HG03025 (cell line): ENCODE results near the gene KLHDC4.
"Not testable (repeated sequence)": the region's sequence is repeated elsewhere in the genome, so short reads cannot be mapped to it uniquely, and the experiment has no call there.

Source experiments
- ATAC-seq: cut with Tn5 transposase; IDR thresholded peaks from one replicate; pipeline ENCODE4 v1.9.1; 2021; ENCODE audit warnings: mild to moderate bottlenecking, moderate library complexity; ENCODE audit not compliant: unreplicated experiment, low FRiP score

KLHDC4 gene

DNA sequence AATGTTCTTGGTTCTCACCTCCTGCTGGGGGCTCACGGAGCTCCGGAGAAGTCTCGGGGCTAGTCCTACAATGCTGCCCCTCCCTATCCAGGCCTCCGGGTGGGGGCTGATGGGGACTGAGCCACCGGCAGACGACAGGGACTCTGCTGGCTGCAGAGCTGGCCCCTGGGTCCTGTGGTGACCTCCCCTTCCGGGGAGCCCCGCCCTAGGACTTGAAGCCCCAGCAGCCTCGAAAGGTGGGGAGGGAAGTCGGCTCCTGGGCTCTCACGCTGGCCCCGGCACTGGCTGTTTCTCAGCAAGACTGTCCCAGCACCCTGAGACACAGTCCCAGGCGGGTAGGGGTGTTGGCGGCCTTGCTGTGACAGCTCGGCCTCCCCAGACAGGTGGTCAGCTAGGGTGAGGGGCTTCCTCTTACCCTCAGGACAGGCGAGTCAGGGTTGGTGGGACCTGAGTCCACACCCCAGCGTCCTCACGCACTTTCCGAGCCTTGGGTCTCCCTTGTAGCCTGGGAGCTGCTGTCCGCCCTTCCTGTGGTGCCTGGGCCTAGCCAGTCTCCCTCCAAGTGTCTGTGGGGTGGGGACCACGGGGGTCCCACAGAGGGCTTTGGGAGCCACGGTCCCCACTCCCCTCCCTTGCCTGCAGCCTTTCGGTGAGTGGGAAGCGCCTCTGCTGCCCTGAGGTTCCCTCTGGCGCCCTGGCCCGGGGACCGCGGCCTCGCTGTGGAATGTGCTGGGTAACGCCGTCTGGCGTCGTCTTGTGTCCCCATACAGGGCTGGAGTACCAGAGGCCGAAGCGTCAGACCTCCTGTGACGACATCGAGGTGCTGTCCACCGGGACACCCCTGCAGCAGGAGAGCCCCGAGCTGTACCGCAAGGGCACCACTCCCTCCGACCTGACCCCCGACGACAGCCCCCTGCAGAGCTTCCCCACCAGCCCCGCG lies 76.6 kb downstream of the KLHDC4 start:
- ATAC-seq = no peak

DNA sequence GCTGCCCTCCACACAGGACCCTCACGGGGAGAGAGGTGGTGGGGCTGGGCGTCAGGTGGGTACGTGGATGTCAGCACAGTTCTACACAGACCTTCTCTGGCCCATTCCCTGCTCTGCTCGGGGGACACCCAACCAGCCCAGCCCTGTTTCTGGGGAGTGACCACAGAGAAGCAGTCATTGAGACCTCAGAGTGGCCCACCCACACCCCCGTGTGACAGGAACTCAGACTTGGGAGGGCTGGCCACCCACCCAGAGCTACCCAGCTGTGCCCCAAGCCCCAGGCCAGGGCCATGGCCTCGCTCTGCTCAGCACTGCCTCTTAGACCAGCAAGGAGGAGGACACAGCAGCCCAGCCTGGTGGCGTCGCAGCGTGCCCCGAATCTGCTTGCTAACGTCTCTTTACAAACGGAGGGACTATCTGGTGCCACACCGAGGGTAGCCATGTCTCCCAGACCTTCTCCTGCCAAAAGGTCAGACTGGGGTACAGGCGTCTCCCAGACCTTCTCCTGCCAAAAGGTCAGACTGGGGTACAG lies 77.7 kb downstream of the KLHDC4 start:
- ATAC-seq = no peak

DNA sequence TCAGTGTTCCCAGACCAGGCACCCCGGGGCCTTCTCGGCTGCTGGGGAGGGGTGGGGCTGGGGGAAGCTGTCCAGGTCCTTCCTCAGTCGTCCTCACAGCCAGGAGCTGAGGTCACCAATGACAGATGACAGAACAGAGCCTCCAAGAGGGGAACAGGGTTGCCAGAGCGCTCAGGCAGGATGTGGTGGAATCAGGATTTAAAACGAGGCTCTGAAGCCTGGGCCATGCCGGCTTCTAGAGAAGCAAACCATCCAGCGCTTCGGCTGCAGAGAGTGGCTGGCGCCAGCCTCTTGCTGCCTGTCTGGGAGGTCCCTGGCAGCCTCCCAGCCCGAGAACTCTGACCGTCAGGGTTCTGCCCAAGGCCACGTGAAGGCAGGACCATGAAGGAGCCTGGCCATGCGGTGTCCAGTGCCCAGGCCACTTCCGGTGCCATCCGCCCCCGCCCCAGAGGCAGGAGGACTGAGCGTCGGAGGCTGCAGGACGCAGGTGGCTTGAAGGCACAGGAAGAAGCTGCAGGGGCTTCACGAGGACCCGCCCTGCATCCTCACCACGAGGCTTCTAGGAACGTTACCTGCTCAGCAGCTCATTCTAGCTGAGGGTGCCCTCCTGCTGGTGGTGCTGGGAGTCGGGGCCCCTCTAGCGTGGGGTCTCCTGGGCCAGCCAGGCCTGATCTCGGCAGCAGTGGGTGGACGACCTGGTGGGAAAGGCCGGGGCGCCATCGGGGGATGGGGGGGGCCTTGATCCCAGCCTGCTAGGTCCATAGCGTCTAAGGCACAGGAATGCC lies 78.5 kb downstream of the KLHDC4 start:
- ATAC-seq = no peak

DNA sequence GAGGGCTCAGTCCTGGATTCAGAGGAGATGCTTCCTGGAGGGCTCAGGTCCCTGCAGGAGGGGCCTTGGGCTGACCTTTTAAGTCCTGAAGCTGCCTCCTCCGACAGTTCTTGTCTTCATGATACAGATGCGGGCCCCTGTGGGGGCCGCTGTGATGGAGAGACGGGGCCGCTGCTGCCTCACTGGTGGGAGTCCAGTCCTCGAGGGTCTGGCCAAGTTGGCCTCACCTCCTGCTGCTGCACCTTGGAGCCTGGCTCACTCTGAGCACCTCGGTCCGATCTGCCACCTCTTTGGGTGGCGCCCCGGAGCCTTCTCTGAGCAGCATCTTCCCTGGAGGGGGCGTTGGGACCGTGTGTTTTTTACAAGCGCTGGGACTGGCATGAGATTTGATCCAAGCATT lies 79.1 kb downstream of the KLHDC4 start:
- ATAC-seq = no peak

DNA sequence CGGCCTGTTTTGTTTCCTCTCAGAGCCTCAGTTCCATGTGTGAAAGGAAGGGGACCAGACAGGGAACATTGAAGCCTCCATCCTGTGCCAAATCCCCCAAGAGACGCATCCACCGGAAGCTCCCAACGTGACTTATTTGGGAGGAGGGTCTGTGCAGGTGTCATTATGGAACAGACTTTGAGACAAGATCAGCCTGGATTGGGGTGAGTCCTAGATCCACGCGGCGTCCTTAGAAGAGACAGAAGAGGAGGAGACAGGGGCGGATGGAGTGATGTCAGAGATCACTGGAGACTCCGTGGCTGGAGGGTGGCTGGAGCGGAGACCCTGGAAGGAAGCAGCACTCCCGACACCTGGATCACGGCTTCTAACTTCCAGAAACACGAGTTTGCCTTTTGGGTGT lies 80.0 kb downstream of the KLHDC4 start:
- ATAC-seq = no peak

DNA sequence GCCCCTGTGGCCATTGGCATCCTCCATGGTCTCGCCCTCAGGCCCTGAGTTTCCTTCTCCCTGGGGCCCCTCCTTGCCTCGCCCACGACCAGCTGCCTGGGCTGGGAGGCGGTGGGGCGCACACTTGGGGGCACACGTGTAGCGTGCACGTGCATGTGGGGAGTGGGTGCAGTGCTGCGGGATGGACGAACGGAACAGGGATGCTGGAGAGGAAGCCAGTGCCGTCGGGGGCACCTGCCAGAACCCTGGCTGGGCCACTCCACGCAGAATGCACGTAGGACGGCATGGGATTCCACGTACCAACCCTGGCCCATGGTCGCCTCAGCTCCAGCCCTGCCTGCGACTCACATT lies 80.4 kb downstream of the KLHDC4 start:
- no peak for ATAC-seq

DNA sequence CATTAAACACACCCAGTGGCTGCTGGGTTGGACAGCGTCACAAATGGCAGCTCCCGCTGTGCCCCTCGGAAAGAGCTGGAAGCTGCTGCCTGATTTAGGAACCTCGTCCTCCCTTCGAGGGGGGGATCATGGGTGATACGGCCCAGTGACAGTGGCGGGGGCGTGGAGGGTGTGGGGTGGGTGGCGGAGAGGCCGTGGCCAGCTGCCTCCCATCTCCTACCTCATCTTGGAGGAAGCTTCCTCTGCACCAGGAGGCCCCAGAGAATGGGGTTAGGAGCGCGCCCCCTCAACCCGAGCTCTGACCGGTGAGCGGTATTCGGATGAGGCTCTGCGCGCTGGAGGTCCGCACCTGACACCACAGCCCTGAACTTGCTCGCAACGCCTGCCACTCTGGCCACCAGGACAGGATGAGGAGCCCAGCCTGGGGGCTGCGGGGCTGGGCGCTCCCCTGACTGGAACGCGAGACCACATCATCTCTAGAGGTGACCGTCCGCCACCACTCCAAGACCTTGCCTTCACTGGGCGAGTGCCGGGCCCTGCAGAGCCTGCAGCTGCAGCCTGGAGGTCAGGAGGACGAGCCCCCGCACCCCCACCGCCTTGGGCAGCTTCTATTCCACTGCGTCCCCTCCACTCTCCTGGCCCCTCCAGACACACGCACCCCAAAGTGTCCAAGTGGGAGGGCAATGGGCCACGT lies 80.9 kb downstream of the KLHDC4 start:
- no peak for ATAC-seq

DNA sequence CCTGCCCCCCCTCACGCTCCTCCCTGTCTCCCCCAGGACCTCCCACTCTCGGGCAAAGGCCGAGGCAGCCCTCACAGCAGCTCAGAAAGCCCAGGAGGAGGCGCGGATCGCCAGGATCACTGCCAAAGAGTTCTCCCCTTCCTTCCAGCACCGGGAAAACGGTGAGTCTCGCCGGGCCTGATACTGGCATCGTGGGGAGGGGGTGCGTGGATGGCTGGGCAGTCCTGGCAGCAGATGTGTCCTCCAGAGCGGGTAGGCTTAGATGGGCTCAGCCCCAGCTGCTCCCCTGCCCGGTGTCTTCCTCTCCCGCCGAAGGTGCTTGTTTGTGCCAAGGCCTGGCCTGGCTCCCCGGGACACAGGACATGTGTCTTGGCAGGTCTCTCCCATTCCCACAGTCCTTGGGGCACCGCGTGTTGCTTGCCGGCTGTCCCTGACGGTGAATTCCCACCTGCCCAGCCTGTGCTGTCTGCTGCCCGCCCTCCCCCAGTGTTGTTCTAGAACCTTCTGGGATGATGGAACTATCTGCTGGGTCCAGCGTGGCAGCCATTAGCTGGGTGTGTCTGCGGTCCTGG lies 81.6 kb downstream of the KLHDC4 start:
- no peak for ATAC-seq

DNA sequence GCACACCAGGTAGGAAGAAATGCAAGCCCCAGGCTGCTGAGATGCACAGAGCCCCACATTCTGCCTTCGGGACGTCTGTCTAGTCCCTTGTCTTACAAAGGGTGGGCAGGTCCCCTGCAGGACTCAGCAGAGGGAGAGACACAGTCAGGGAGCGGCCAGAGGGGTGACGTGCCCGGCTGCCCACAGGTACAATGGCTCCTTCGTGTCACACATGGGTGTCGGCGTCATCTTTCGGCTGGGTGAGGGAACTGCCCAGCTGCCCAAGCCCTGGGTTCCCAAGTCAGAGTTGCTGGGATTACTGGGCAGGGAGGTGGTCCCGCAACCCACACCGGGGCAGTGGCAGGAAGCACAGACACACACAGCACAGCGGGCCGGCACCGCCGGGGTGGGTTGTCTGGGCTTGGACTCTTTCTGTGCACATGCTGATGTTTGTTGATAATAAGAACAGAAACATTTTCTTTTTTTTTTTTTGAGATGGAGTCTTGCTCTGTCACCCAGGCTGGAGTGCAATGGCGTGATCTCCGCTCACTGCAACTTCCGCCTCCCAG lies 82.9 kb downstream of the KLHDC4 start:
- no peak for ATAC-seq

DNA sequence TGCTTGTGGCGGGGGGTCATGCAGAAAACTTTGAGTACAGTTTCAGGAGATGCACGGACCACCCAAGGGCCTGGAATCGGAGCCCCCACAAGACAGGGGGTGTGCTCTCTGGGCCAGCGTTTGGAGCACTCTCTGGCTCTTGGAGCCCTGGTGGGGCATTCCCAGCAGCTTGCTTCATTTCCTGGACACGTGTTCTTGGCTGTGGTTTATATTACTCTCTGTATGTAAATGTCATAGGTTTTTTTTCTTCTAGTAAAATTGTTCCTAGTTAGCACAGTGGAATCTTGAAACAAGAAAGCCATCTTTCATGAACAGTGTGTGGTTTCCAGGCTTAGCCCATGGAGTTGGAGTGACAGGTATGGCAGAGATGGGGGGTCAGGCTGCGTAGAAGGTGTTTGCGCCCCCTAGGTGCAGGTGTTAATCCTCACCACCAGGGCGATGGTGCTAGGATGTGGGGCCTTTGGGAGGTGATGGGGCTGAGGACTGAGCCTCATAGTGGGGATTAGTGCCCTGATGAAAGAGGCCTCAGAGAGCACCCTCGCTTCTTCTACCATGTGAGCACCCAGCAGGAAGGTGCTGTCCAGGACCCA lies 83.7 kb downstream of the KLHDC4 start:
- ATAC-seq = no peak

DNA sequence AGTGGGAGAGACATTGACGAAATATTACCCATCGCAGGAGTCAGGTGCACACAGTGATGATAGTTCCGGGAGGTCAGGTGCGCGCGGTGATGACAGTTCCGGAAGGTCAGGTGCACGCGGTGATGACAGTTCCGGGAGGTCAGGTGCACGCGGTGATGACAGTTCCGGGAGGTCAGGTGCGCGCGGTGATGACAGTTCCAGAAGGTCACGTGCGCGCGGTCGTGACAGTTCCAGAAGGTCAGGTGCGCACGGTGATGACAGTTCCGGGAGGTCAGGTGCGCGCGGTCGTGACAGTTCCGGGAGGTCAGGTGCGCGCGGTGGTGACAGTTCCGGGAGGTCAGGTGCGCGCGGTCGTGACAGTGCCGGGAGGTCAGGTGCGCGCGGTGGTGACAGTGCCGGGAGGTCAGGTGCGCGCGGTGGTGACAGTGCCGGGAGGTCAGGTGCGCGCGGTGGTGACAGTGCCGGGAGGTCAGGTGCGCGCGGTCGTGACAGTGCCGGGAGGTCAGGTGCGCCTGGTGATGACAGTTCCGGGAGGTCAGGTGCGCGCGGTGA lies 84.7 kb downstream of the KLHDC4 start:
- ATAC-seq = not testable (repeated sequence)

DNA sequence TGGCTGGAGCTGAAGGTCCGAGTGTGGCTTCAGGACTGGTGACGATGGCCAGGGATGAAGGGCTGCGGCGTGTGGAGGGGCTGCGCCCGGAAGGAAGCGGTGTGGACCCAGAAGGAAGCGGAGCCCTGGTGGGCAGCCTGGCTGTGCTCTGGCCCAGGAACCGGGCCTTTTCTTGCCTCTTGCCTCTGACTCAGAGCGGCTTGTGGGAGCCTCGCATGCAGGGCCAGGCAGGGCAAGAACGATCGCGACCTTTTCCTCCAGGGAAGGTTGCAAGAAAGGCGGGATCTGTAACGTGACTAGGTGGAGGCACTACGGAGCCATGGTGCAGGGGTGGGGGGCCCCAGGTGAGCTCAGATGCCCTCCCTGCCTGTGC lies 85.5 kb downstream of the KLHDC4 start:
- ATAC-seq = no peak

DNA sequence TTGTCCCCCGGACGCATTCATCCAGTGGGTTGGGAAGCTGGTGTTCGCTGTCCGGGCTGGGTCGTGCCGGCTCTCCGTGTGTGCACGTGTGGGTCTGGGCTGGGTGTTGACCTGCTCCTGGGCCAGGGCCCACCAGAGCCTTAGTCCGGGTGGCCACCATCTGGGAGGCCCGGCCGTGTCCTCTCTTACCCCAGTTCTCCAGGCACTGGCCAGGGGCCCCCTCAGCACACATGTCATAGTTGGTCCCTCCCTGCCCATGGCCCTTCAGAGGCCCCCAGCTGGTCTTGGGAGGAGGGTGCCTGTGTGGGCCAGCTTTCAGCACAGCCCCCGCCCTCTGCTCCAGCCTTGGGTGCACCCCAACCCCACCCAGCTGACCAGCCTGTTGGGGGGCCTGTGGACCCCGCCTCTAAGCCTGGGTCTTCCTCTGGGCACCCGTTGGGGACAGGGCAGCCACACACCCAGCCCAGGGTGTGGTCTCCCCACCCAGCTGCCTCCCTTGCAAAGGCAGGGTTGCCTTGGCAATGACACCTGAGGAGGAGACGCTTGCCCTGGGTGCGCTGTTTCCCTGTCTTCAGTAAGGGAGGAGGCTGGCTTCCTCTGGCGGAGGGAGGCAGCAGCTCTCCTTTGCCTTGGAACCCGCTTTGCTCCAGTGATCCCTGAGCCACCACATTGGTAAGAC lies 86.1 kb downstream of the KLHDC4 start:
- ATAC-seq = no peak

DNA sequence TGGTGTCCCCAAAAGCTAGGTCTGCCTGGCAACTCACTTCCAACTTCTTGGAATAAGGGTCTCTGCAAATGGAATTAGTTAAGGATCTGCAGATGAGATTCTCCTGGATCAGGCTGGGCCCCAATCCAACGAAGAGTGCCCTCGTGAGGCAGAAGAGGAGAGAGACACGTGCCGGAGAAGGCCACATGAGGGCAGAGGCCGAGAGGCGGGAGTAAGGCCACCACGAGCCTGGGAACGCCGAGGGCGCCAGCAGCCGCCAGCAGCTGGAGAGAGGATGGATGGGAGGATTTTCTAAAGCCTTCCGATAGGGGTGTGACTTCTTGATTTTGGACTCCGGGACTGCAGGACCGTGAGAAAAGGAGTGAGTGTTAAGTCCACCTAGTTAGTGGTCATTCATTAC lies 87.2 kb downstream of the KLHDC4 start:
- no peak for ATAC-seq

DNA sequence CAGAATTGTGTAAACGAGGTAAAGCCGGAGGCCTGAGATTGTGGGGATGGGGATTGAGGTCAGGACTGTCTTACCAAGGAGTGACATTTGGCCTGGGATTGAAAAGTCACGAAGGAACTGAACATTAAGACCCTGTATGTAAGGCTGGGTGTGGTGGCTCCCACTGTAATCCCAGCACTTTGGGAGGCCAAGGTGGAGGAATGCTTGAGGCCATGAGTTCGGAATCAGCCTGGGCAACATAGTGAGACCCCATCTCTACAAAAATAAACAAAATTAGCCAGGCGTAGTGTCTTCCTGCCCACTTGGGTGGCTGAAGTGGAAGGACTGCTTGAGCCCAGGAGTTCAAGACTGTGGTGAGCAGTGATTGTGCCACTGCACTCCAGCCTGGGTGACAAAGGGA lies 88.0 kb downstream of the KLHDC4 start:
- no peak for ATAC-seq

DNA sequence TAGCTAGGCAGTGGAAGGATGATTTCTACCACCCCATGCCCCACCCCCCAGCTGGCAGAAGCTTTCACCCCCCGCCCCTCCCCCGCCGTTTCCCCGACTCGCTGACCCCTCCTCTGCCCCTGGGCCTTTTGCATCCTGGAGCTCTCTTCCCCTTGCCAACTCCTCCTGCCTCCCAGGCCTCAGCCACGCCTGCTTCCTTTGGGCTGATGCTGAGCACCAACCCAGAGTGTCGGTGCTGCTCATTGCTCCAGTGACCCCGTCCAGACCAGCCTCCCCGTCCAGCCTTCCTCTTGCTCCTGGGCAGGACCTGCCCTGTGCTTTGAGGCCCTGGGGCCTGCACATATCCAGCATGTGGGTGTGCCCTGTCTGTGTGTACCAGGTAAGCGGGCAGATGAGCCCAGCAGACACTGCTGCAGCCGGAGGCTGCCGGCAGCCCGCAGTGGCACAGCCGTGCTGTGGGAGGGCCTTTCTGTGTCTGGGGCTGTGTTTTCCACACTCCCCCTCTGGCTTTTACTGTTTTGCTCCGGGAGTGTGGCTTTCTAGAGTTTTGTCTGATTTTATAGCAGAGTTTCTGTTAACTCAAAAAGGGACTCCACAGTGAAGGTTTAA lies 90.6 kb downstream of the KLHDC4 start:
- no peak for ATAC-seq

DNA sequence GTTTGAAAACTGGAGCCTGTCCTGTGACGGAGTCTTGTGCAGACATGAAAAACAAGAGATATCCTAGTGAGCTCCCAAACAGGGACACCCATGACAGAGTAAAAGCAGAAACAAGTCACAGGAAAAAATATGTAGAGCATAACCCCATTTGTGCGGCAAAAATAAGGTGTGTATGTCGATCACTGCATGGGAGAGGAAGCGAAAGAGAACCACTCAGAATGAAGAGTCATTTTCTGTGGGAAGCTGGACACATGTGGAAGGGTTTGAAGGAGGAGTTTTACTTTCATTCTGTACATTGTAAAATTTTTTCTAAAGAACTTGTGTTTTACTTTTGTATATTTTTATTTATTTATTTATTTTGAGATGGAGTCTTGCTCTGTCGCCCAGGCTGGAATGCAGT lies 91.4 kb downstream of the KLHDC4 start:
- ATAC-seq = no peak

DNA sequence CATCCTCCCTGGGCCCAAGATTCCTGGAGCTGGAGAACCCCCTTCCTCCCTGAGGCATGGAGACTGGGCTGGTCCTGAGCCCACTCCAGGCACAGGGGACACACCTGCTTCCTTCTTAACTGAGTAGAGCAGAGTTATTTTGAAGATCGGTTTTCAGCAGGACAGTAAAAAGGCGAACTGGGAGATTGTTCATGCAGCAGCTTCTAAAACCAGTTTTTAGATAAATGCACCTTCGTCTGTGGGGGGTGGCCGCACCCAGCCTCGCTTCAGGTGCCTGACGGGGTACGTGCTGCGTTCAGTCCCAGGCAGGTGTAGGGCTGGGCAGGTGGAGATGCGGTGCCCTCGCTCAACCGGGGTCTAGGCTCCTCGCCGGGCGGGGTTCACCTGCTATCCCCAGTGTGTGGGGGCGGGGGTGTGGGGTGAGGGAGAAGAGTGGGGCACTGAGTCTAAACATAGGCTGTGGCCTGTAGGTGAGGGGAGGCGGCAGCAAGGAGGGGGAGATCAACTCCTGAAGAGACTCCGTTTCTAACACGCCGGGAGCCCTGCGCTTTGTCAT lies 94.0 kb downstream of the KLHDC4 start:
- no peak for ATAC-seq
